ENCODE results near the gene JOSD2.

DNA sequence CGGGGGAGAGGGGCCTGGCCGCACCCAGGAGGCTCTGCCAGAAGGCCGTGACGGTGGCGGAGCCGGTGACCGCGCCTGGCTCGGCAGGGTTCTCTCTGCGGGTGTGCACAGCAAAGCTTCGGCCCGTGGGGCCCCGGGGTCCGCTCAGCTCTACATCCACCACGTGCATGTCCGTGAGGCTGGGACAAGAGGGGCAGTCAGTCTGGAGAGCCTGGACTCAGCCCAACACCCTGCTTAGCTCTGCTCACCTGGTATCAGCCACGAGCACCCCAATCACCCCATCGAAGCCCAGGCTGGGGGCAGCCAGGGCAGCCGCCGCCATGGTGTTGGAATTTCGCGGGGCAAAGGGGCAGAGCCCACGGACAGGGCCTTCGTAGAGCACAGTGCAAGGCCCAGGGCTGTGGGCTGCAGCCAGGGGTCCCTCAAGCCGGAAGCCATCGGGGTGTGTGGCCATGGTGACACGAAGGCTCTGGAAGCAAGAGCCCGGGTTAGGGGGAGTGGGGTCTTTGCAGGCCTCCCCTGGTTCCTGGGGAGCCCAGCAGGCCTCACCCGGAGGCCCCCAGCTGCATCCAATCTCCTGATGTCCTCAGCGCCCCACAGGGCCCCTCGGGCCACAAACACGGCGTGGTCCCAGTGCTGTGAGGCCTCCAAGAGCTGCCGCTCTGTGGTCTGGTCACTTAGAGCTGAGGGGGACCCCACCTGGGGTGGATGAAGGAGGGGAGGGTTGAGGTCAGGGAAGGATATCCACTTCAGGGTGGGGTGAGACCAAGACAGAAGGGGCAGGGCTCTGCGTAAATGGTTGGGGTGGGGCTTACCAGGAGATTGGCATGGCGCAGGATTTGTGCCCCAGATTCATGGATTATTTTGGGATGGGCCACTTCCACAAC lies 1.4 kb upstream of the JOSD2 start:
- TF ChIP-seq EZH2phosphoT487 (conservative IDR thresholded peaks at IDR 0.05; ENCODE audit: low read length), result no peak
- TF ChIP-seq, protein P1, sequence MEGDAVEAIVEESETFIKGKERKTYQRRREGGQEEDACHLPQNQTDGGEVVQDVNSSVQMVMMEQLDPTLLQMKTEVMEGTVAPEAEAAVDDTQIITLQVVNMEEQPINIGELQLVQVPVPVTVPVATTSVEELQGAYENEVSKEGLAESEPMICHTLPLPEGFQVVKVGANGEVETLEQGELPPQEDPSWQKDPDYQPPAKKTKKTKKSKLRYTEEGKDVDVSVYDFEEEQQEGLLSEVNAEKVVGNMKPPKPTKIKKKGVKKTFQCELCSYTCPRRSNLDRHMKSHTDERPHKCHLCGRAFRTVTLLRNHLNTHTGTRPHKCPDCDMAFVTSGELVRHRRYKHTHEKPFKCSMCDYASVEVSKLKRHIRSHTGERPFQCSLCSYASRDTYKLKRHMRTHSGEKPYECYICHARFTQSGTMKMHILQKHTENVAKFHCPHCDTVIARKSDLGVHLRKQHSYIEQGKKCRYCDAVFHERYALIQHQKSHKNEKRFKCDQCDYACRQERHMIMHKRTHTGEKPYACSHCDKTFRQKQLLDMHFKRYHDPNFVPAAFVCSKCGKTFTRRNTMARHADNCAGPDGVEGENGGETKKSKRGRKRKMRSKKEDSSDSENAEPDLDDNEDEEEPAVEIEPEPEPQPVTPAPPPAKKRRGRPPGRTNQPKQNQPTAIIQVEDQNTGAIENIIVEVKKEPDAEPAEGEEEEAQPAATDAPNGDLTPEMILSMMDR (IDR thresholded peaks at IDR 0.05; ENCODE audit: insufficient read depth, low read length, poor library complexity, severe bottlenecking), result no peak

Data from SU-DHL-6 (cell line).